Ascending aorta (tissue), 2 donors: ENCODE measurements around the gene NTHL1. TPM values are rescaled to one million over a fixed set of nuclear protein-coding genes. Genes with fewer than 3 reads are reported as not detected.

Experiments
- DNase-seq, 2 donors: peaks; one replicate each; pipeline ENCODE4 v3.0.0-alpha.2; 2019; ENCODE audit warnings: low spot score in 2 of 2
- H3K27ac ChIP-seq, 2 donors: fragments of 200-600 bp; sonication (generic); one replicate each; pipeline ENCODE4 v1.5.1; 2016 to 2017; ENCODE audit warnings: mild to moderate bottlenecking in 1 of 2
- H3K27me3 ChIP-seq: fragments of 200-600 bp; sonication (generic); one replicate; pipeline ENCODE4 v1.5.1; 2017
- H3K36me3 ChIP-seq, 2 donors: fragments of 200-600 bp; sonication (generic); one replicate each; pipeline ENCODE4 v1.5.1; 2016
- H3K4me1 ChIP-seq, 2 donors: fragments of 200-600 bp; sonication (generic); one replicate each; pipeline ENCODE4 v1.5.1; 2016 to 2017; ENCODE audit warnings: mild to moderate bottlenecking in 1 of 2
- H3K4me3 ChIP-seq, 2 donors: fragments of 200-600 bp; sonication (generic); one replicate each; pipeline ENCODE4 v1.5.1; 2016 to 2017; ENCODE audit warnings: mild to moderate bottlenecking in 1 of 2
- H3K9me3 ChIP-seq, 2 donors: fragments of 200-600 bp; sonication (generic); one replicate each; pipeline ENCODE4 v1.5.1; 2016
- intact Hi-C: fragments of 100-400 bp; cut with DNase I; formaldehyde crosslinking; loops from one replicate; pipeline ENCODE4 v1.15.1; 2023
- total RNA-seq: library from RNA; depleted of rRNA; stranded (reverse); fragments of >200 nt; gene quantifications from one replicate; pipeline ENCODE4 v1.1.0, GENCODE V29; 2016
- TF ChIP-seq, protein P1 (sequence below), 3 experiments: fragments of 200-600 bp in 2 of 3; fragments of 450-650 bp in 1 of 3; sonication (generic) in 2 of 3; IDR thresholded peaks; one replicate each; pipeline ENCODE4 v1.5.1; 2016 to 2019; ENCODE audit warnings: antibody characterized with exemption in 3 of 3, mild to moderate bottlenecking in 1 of 3, moderate library complexity in 1 of 3

Gene NTHL1
- total RNA-seq, 1 donor from 2014 or later, result 59.5 TPM

- no peak for DNase-seq
- Histone ChIP-seq H3K4me3 (no peak overlapping the region), H3K27ac (no peak overlapping the region), H3K9me3 (no peaks in the 10 kb centered on the region), H3K27me3 (no peaks in the 10 kb centered on the region), H3K36me3 (peaks cover 50 to 80% of the 10 kb centered on the region in 2 donors), H3K4me1 (no peaks in the 10 kb centered on the region)
- intact Hi-C loops, result no loop called here
- TF ChIP-seq, protein P1, sequence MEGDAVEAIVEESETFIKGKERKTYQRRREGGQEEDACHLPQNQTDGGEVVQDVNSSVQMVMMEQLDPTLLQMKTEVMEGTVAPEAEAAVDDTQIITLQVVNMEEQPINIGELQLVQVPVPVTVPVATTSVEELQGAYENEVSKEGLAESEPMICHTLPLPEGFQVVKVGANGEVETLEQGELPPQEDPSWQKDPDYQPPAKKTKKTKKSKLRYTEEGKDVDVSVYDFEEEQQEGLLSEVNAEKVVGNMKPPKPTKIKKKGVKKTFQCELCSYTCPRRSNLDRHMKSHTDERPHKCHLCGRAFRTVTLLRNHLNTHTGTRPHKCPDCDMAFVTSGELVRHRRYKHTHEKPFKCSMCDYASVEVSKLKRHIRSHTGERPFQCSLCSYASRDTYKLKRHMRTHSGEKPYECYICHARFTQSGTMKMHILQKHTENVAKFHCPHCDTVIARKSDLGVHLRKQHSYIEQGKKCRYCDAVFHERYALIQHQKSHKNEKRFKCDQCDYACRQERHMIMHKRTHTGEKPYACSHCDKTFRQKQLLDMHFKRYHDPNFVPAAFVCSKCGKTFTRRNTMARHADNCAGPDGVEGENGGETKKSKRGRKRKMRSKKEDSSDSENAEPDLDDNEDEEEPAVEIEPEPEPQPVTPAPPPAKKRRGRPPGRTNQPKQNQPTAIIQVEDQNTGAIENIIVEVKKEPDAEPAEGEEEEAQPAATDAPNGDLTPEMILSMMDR (IDR thresholded peaks at IDR 0.05), result peak in 2 of 3 experiments; percentile 16 to 20
Observed at GRCh38 chr16:2056077-2056476, 8.4 kb upstream of the NTHL1 start.

GRCh38 chr16:2054543-2055245 lies 7.1 kb upstream of the NTHL1 start:
- H3K4me3 ChIP-seq, result no peak overlapping the region
- H3K36me3 ChIP-seq, result peaks cover 51 to 70% of the 10 kb centered on the region in 2 donors
- H3K9me3 ChIP-seq, result no peaks in the 10 kb centered on the region
- DNase-seq, result no peak
- intact Hi-C loops, result no loop called here
- TF ChIP-seq, protein P1 (IDR thresholded peaks at IDR 0.05), result no peak
- no peaks in the 10 kb centered on the region for H3K27me3 ChIP-seq
- no peaks in the 10 kb centered on the region for H3K4me1 ChIP-seq
- H3K27ac ChIP-seq, result no peak overlapping the region

- no peak overlapping the region for H3K27ac ChIP-seq
- no peak overlapping the region for H3K4me3 ChIP-seq
- intact Hi-C loops, result no loop called here
- peaks cover 0 to 4% of the 10 kb centered on the region in 2 donors for H3K4me1 ChIP-seq
- no peaks in the 10 kb centered on the region for H3K9me3 ChIP-seq
- peaks cover 50 to 69% of the 10 kb centered on the region in 2 donors for H3K36me3 ChIP-seq
- H3K27me3 ChIP-seq, result no peaks in the 10 kb centered on the region
- DNase-seq, result no peak
- TF ChIP-seq, protein P1 (IDR thresholded peaks at IDR 0.05), result no peak
Observed at GRCh38 chr16:2053897-2054296, 6.3 kb upstream of the NTHL1 start.

- no peak overlapping the region for H3K4me3 ChIP-seq
- peaks cover 43 to 63% of the 10 kb centered on the region in 2 donors for H3K36me3 ChIP-seq
- intact Hi-C loops, result no loop called here
- H3K9me3 ChIP-seq, result no peaks in the 10 kb centered on the region
- no peaks in the 10 kb centered on the region for H3K27me3 ChIP-seq
- H3K4me1 ChIP-seq, result peaks cover 0 to 10% of the 10 kb centered on the region in 2 donors
- TF ChIP-seq, protein P1 (IDR thresholded peaks at IDR 0.05), result no peak
- no peak for DNase-seq
- no peak overlapping the region for H3K27ac ChIP-seq
Observed at GRCh38 chr16:2053211-2053610, 5.6 kb upstream of the NTHL1 start.

DNA sequence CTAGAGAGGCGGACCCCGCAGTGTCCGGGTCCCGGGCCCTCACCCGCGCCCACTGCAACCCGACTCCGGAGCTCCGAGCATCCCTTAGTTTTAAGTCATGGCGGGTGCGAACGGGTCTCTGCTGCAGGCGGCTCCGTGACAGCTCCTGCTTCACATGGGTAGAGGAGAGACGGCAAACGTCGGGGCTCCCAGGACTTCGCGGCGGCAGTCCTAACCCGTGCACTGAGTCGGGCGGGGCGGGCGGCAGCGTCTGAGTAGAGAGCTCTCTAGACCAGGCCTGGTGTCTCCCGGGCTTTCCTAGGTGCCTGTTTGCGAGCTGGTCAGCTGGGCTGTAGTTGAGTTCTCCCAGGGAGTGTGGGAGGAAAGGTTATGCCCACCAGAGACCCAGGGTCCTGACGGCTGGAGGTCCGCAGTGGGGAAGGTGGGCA lies 496 bp upstream of the NTHL1 start:
- Histone ChIP-seq H3K4me1 (peaks cover 4 to 20% of the 10 kb centered on the region in 2 donors), H3K36me3 (peaks cover 13 to 23% of the 10 kb centered on the region in 2 donors), H3K27ac (peak overlapping the region; percentile 62 to 63), H3K27me3 (no peaks in the 10 kb centered on the region), H3K4me3 (peak overlapping the region; percentile 94 to 98), H3K9me3 (no peaks in the 10 kb centered on the region)
- intact Hi-C loops, result no loop called here
- TF ChIP-seq, protein P1 (IDR thresholded peaks at IDR 0.05), result no peak
- DNase-seq, result no peak
